Sigmoid colon (tissue), 7 donors: ENCODE data around the gene REPS2. TPM values are rescaled to one million over a fixed set of nuclear protein-coding genes. Genes with fewer than 3 reads are reported as not detected.

Experiments used
- DNase-seq: peaks from one replicate; pipeline ENCODE4 v3.0.0-alpha.2; 2019
- H3K27ac ChIP-seq, 4 donors: fragments of 200-600 bp; sonication (generic); one replicate each; pipeline ENCODE4 v1.5.1; 2016 to 2019; ENCODE audit warnings: mild to moderate bottlenecking in 1 of 4
- H3K27me3 ChIP-seq, 3 donors: fragments of 200-600 bp; sonication (generic); one replicate each; pipeline ENCODE4 v1.5.1; 2019; ENCODE audit warnings: mild to moderate bottlenecking in 1 of 3
- H3K36me3 ChIP-seq, 4 donors: fragments of 200-600 bp; sonication (generic); one replicate each; pipeline ENCODE4 v1.5.1; 2016 to 2019
- H3K4me1 ChIP-seq, 4 donors: fragments of 200-600 bp; sonication (generic); one replicate each; pipeline ENCODE4 v1.5.1; 2017 to 2019
- H3K4me3 ChIP-seq, 4 donors: fragments of 200-600 bp; sonication (generic); one replicate each; pipeline ENCODE4 v1.5.1; 2017 to 2019; ENCODE audit warnings: mild to moderate bottlenecking in 2 of 4, moderate library complexity in 1 of 4
- H3K9me3 ChIP-seq, 4 donors: fragments of 200-600 bp in 3 of 4; sonication (generic) in 3 of 4; one replicate each; pipeline versions ENCODE4 v1.5.1 to v1.6.1; 2013 to 2019
- EP300 ChIP-seq, 4 donors: sonication (generic); formaldehyde crosslinking; IDR thresholded peaks; one replicate each; pipeline ENCODE4 v1.6.1; 2017; ENCODE audit warnings: antibody characterized with exemption in 4 of 4
- POLR2A ChIP-seq, 2 donors: fragments of 450-650 bp; IDR thresholded peaks; one replicate each; pipeline ENCODE4 v1.6.1; 2016; ENCODE audit warnings: antibody characterized with exemption in 2 of 2, mild to moderate bottlenecking in 2 of 2, moderate library complexity in 2 of 2
- POLR2AphosphoS5 ChIP-seq, 4 donors: sonication (generic); formaldehyde crosslinking; IDR thresholded peaks; one replicate each; pipeline ENCODE4 v1.6.1; 2017; ENCODE audit warnings: antibody characterized with exemption in 4 of 4
- WGBS, 2 donors: extraction: QIAGEN DNeasy Blood & Tissue Kit; methylation state at CpG; one replicate each; pipeline ENCODE4 v1.1.7; 2013; 5-methylcytosine and 5-hydroxymethylcytosine counted together
- intact Hi-C: fragments of 100-400 bp; cut with DNase I; formaldehyde crosslinking; loops from one replicate; pipeline ENCODE4 v1.15.1; 2023
- polyA plus RNA-seq, 3 donors: library from polyadenylated mRNA; stranded (reverse); fragments of 200-250 nt; gene quantifications; one replicate each; pipeline ENCODE4 v1.2.3, GENCODE V29; 2013
- total RNA-seq, 4 donors: library from RNA; depleted of rRNA; stranded (reverse); fragments of >200 nt; gene quantifications; one replicate each; pipeline ENCODE4 v1.1.0, GENCODE V29; 2016
- TF ChIP-seq, protein P1 (sequence below), 4 experiments: fragments of 450-650 bp in 3 of 4; fragments of 200-600 bp in 1 of 4; IDR thresholded peaks; one replicate each; pipeline ENCODE4 v1.5.1; 2016 to 2019; ENCODE audit warnings: antibody characterized with exemption in 4 of 4, mild to moderate bottlenecking in 3 of 4, moderate library complexity in 2 of 4
- donor health status: healthy with polysubstance abuse.
- donor health status: Bipolar disorder and iron deficiency.
- donor health status: healthy.

The REPS2 gene
- total and polyA plus RNA-seq, 7 donors = 2.4 to 10.9 (median 6.1) TPM

DNA sequence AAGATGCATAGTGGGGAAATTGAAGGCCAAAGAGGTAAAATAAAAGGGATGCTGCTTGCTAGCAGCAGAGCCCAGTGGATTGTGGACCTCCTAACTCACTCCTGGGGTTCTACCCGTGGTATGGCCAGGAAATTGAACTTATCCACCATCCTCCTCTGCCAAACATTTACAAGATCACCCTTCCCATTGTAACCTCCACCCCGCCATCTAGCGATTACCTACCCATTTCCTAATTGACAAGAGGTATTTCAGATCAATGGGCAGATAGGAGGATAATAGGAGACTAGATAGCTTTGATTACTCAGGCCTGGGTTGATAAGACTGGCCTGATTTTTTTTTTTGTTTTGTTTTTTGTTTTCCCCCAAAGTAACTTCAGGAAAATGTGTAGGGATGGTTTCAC is 67.8 kb downstream of the REPS2 start:
- no peaks in the 10 kb centered on the region for H3K27me3 ChIP-seq
- H3K27ac ChIP-seq = no peak overlapping the region
- WGBS, 2 donors = 59 to 86% methylated on average over 3 of the region's 3 CpGs
- H3K36me3 ChIP-seq = no peaks in the 10 kb centered on the region
- no peak overlapping the region for H3K4me3 ChIP-seq
- TF ChIP-seq POLR2AphosphoS5 (IDR thresholded peaks at IDR 0.05) (no peak), EP300 (IDR thresholded peaks at IDR 0.05) (no peak), POLR2A (IDR thresholded peaks at IDR 0.05) (no peak)
- TF ChIP-seq, protein P1, sequence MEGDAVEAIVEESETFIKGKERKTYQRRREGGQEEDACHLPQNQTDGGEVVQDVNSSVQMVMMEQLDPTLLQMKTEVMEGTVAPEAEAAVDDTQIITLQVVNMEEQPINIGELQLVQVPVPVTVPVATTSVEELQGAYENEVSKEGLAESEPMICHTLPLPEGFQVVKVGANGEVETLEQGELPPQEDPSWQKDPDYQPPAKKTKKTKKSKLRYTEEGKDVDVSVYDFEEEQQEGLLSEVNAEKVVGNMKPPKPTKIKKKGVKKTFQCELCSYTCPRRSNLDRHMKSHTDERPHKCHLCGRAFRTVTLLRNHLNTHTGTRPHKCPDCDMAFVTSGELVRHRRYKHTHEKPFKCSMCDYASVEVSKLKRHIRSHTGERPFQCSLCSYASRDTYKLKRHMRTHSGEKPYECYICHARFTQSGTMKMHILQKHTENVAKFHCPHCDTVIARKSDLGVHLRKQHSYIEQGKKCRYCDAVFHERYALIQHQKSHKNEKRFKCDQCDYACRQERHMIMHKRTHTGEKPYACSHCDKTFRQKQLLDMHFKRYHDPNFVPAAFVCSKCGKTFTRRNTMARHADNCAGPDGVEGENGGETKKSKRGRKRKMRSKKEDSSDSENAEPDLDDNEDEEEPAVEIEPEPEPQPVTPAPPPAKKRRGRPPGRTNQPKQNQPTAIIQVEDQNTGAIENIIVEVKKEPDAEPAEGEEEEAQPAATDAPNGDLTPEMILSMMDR (IDR thresholded peaks at IDR 0.05) = no peak
- DNase-seq = no peak
- H3K4me1 ChIP-seq = no peaks in the 10 kb centered on the region
- intact Hi-C loops = no loop called here
- no peaks in the 10 kb centered on the region for H3K9me3 ChIP-seq

DNA sequence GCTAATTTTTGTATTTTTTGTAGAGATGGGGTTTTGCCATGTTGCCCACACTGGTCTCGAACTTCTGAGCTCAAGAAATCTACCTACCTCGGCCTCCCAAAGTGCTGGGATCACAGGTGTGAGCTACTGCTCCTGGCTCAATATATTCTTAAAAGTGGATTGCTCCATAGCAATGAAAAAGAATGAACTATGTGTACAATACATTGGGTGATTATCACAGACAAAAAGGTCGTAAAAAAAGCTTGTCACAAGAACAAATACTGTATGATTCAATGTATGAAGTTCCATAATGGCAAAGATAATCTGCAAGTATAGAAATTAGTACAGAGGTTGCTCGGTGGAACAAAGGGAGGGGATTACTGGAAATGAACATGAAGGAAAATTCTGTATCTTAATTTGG is 70.7 kb downstream of the REPS2 start:
- Histone ChIP-seq H3K4me3 (no peak overlapping the region), H3K4me1 (no peaks in the 10 kb centered on the region), H3K9me3 (no peaks in the 10 kb centered on the region), H3K36me3 (no peaks in the 10 kb centered on the region), H3K27ac (no peak overlapping the region), H3K27me3 (no peaks in the 10 kb centered on the region)
- intact Hi-C loops = no loop called here
- 20 to 76% methylated on average over 4 of the region's 4 CpGs for WGBS, 2 donors
- DNase-seq = no peak
- TF ChIP-seq EP300 (IDR thresholded peaks at IDR 0.05) (no peak), POLR2A (IDR thresholded peaks at IDR 0.05) (no peak), POLR2AphosphoS5 (IDR thresholded peaks at IDR 0.05) (no peak)
- TF ChIP-seq, protein P1 (IDR thresholded peaks at IDR 0.05) = no peak

DNA sequence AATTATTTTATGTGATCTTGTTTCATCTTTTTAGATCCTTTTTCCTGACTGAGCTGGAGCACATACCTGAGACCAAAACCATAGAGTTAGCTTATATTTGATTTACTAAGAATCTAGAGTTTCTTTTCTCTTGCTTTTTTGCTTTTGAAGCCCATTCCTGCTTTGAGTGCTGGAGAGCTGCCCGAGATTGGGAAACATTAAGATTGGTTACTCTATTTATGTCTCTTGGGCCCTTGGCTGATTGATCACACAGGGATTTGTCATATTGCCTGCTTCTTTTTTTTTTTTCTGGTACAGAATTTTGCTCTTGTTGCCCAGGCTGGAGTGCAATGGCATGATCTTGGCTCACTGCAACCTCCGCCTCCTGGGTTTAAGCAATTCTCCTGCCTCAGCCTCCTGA is 73.9 kb downstream of the REPS2 start:
- DNase-seq = no peak
- Histone ChIP-seq H3K9me3 (no peaks in the 10 kb centered on the region), H3K4me3 (no peak overlapping the region), H3K27ac (peak overlapping the region in 1 of 4 donors; percentile 34), H3K27me3 (no peaks in the 10 kb centered on the region), H3K36me3 (no peaks in the 10 kb centered on the region), H3K4me1 (no peaks in the 10 kb centered on the region)
- 92 to 96% methylated on average over 2 of the region's 2 CpGs for WGBS, 2 donors
- intact Hi-C loops = no loop called here
- TF ChIP-seq POLR2A (IDR thresholded peaks at IDR 0.05) (no peak), POLR2AphosphoS5 (IDR thresholded peaks at IDR 0.05) (no peak)
- TF ChIP-seq, protein P1 (IDR thresholded peaks at IDR 0.05) = no peak

DNA sequence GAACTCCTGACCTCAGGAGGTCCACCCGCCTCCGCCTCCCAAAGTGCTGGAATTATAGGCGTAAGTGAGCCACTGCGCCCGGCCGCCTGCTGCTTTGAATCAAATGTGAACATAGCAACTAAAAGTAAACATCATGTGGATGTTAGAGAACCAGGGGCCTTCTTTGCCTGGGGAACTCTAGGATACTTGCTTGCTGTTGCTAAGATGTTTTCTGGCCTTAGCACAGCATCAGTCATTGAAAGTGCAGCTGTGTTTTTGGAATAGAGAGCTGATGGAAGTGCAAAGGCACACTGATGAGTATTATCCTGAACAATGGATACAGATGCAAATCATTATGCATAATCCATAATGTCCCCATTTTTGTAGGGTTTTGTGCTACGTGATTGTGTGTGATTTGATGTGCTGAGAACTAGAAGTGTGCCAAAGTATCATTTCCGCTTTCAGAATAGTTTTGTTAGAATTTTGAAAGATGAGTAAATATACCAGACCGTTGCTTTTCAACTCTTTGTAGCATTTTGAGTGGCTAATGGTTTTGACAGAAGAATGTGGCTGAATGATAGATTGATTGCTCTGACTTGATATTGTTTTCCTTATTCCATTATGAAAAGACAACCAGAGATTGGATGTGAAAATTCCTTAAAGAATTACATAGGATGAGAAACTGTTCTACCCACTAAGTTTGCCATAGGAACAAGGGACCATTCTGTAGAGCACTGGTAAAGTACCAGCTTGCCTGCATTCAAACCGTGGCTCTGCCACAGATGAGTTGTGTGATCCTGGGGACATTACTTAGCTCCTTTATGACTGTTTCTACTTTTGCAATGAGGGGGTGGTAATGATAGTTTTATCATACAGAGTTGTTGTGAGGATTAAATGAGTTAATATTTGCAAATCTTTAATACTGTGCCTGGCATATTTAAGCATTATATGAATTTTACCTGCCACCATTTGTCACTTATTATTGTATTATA is 74.7 kb downstream of the REPS2 start:
- 76 to 84% methylated on average over 10 of the region's 10 CpGs for WGBS, 2 donors
- no peak for TF ChIP-seq EP300 (IDR thresholded peaks at IDR 0.05)
- TF ChIP-seq, protein P1 (IDR thresholded peaks at IDR 0.05) = no peak
- TF ChIP-seq POLR2AphosphoS5 (IDR thresholded peaks at IDR 0.05) = peak in 2 of 4 donors; percentile 43 to 48
- Histone ChIP-seq H3K4me3 (no peak overlapping the region), H3K9me3 (no peaks in the 10 kb centered on the region), H3K4me1 (no peaks in the 10 kb centered on the region), H3K27me3 (no peaks in the 10 kb centered on the region), H3K36me3 (no peaks in the 10 kb centered on the region), H3K27ac (peak overlapping the region in 3 of 4 donors; percentile 33 to 47 (median 34))
- intact Hi-C loops = no loop called here
- DNase-seq = peak; percentile 78
